Measurements from ENCODE around the gene PRSS22.
A peak's percentile ranks its signal among the peaks of the same experiment; 100 is the strongest.

The PRSS22 gene

GRCh38 chr16:2840914-2841313, 17.1 kb downstream of the PRSS22 start:
- Histone ChIP-seq H2AK5ac (ENCODE audit: low read depth, low read length) (peak overlapping the region; percentile 75), H3K27ac (replicated peaks; ENCODE audit: low read length) (no peak overlapping the region), H2BK15ac (ENCODE audit: low read length) (peak overlapping the region; percentile 26), H4K8ac (ENCODE audit: low read depth, low read length) (no peak overlapping the region), H3K79me1 (ENCODE audit: low read depth, low read length) (no peaks in the 10 kb centered on the region), H3K4me1 (ENCODE audit: control insufficient read depth in 2 of 2, insufficient read depth in 1 of 2, low read depth in 1 of 2, low read length in 2 of 2) (peaks cover 2 to 5% of the 10 kb centered on the region in 2 donors), H3K27me3 (ENCODE audit: control insufficient read depth in 3 of 3, insufficient read depth in 3 of 3, low read depth in 1 of 3, low read length in 3 of 3) (peaks cover 0 to 10% (median 8%) of the 10 kb centered on the region in 3 experiments), H3K14ac (ENCODE audit: low read length) (no peak overlapping the region), H3K18ac (ENCODE audit: low read length) (peak overlapping the region; percentile 27), H2BK5ac (ENCODE audit: low read length) (no peak overlapping the region), H2BK12ac (ENCODE audit: low read length) (no peak overlapping the region), H3K4me2 (ENCODE audit: insufficient read depth, low read length, poor library complexity, severe bottlenecking) (no peak overlapping the region), H2BK120ac (ENCODE audit: low read depth, low read length) (no peak overlapping the region), H4K91ac (ENCODE audit: low read depth, low read length, poor library complexity) (no peak overlapping the region), H3K23ac (ENCODE audit: low read depth, low read length, poor library complexity) (peak overlapping the region; percentile 55), H3K36me3 (replicated peaks in 1 of 2; ENCODE audit: control insufficient read depth in 2 of 2, insufficient read depth in 2 of 2, low read length in 2 of 2) (no peaks in the 10 kb centered on the region), H3K4ac (ENCODE audit: low read length) (no peak overlapping the region), H3K9me3 (replicated peaks in 1 of 2; ENCODE audit: control insufficient read depth in 2 of 2, insufficient read depth in 1 of 2, low read depth in 1 of 2, low read length in 2 of 2) (peaks cover 0 to 4% of the 10 kb centered on the region in 2 donors), H2AFZ (ENCODE audit: low read length) (no peak overlapping the region), H3K4me3 (ENCODE audit: low read length in 2 of 2) (no peak overlapping the region), H3K9ac (ENCODE audit: low read depth, low read length, poor library complexity) (no peak overlapping the region)
- WGBS, 2 donors (ENCODE audit: extremely low coverage in 2 of 2, insufficient read length in 2 of 2, insufficient replicate concordance in 1 of 2) = no CpG with 5 or more reads among the region's 12 CpGs
- no peak for DNase-seq (ENCODE audit: low spot score)

GRCh38 chr16:2839650-2840450, 18.1 kb downstream of the PRSS22 start:
- H2AK5ac ChIP-seq (ENCODE audit: low read depth, low read length) = peak overlapping the region; percentile 88
- no peak overlapping the region for H3K18ac ChIP-seq (ENCODE audit: low read length)
- WGBS, 2 donors (ENCODE audit: extremely low coverage in 2 of 2, insufficient read length in 2 of 2, insufficient replicate concordance in 1 of 2) = no CpG with 5 or more reads among the region's 15 CpGs
- H3K9ac ChIP-seq (ENCODE audit: low read depth, low read length, poor library complexity) = peak overlapping the region; percentile 9
- no peaks in the 10 kb centered on the region for H3K36me3 ChIP-seq (replicated peaks in 1 of 2; ENCODE audit: control insufficient read depth in 2 of 2, insufficient read depth in 2 of 2, low read length in 2 of 2)
- peaks cover 4 to 7% of the 10 kb centered on the region in 2 donors for H3K4me1 ChIP-seq (ENCODE audit: control insufficient read depth in 2 of 2, insufficient read depth in 1 of 2, low read depth in 1 of 2, low read length in 2 of 2)
- DNase-seq (ENCODE audit: low spot score) = no peak
- no peak overlapping the region for H3K4me2 ChIP-seq (ENCODE audit: insufficient read depth, low read length, poor library complexity, severe bottlenecking)
- H4K91ac ChIP-seq (ENCODE audit: low read depth, low read length, poor library complexity) = peak overlapping the region; percentile 53
- no peaks in the 10 kb centered on the region for H3K79me1 ChIP-seq (ENCODE audit: low read depth, low read length)
- peaks cover 0 to 10% (median 9%) of the 10 kb centered on the region in 3 experiments for H3K27me3 ChIP-seq (ENCODE audit: control insufficient read depth in 3 of 3, insufficient read depth in 3 of 3, low read depth in 1 of 3, low read length in 3 of 3)
- H3K23ac ChIP-seq (ENCODE audit: low read depth, low read length, poor library complexity) = peak overlapping the region; percentile 43
- H2AFZ ChIP-seq (ENCODE audit: low read length) = peak overlapping the region; percentile 24
- peaks cover 0 to 4% of the 10 kb centered on the region in 2 donors for H3K9me3 ChIP-seq (replicated peaks in 1 of 2; ENCODE audit: control insufficient read depth in 2 of 2, insufficient read depth in 1 of 2, low read depth in 1 of 2, low read length in 2 of 2)
- no peak overlapping the region for H2BK15ac ChIP-seq (ENCODE audit: low read length)
- no peak overlapping the region for H3K14ac ChIP-seq (ENCODE audit: low read length)
- H3K4me3 ChIP-seq (ENCODE audit: low read length in 2 of 2) = no peak overlapping the region
- no peak overlapping the region for H2BK12ac ChIP-seq (ENCODE audit: low read length)
- H2BK5ac ChIP-seq (ENCODE audit: low read length) = peak overlapping the region; percentile 53
- no peak overlapping the region for H2BK120ac ChIP-seq (ENCODE audit: low read depth, low read length)
- no peak overlapping the region for H3K4ac ChIP-seq (ENCODE audit: low read length)
- no peak overlapping the region for H3K27ac ChIP-seq (replicated peaks; ENCODE audit: low read length)
- peak overlapping the region; percentile 23 for H4K8ac ChIP-seq (ENCODE audit: low read depth, low read length)

DNA sequence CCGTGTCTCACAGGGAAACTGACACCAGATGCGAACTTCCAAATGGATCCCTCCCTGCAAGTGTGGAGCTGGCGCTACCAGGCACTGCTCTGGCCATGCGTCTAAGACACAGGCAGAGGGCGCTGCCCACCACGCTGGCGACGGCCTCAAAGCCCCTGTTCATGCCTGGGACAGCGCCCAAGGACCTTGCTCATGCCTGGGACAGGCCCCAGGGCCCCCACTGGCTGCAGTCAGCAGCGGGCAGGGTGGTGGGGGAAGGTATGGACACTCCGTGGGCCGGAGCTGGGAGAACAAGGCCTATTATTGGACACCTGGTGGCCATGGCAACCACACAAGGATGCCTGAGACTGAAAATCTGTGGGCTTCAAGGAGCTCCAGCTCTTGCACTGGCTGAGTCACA, 19.0 kb downstream of the PRSS22 start:
- H3K9ac ChIP-seq (ENCODE audit: low read depth, low read length, poor library complexity) = no peak overlapping the region
- H2BK5ac ChIP-seq (ENCODE audit: low read length) = no peak overlapping the region
- H4K91ac ChIP-seq (ENCODE audit: low read depth, low read length, poor library complexity) = no peak overlapping the region
- H2BK120ac ChIP-seq (ENCODE audit: low read depth, low read length) = no peak overlapping the region
- peak overlapping the region; percentile 96 for H4K8ac ChIP-seq (ENCODE audit: low read depth, low read length)
- peaks cover 0 to 4% of the 10 kb centered on the region in 2 donors for H3K9me3 ChIP-seq (replicated peaks in 1 of 2; ENCODE audit: control insufficient read depth in 2 of 2, insufficient read depth in 1 of 2, low read depth in 1 of 2, low read length in 2 of 2)
- H3K23ac ChIP-seq (ENCODE audit: low read depth, low read length, poor library complexity) = peak overlapping the region; percentile 55
- H3K14ac ChIP-seq (ENCODE audit: low read length) = no peak overlapping the region
- H2BK12ac ChIP-seq (ENCODE audit: low read length) = peak overlapping the region; percentile 97
- no peak overlapping the region for H3K4me3 ChIP-seq (ENCODE audit: low read length in 2 of 2)
- no peak overlapping the region for H2BK15ac ChIP-seq (ENCODE audit: low read length)
- peaks cover 4 to 7% of the 10 kb centered on the region in 2 donors for H3K4me1 ChIP-seq (ENCODE audit: control insufficient read depth in 2 of 2, insufficient read depth in 1 of 2, low read depth in 1 of 2, low read length in 2 of 2)
- WGBS, 2 donors (ENCODE audit: extremely low coverage in 2 of 2, insufficient read length in 2 of 2, insufficient replicate concordance in 1 of 2) = no CpG with 5 or more reads among the region's 12 CpGs
- peak overlapping the region; percentile 82 for H2AFZ ChIP-seq (ENCODE audit: low read length)
- no peak overlapping the region for H3K27ac ChIP-seq (replicated peaks; ENCODE audit: low read length)
- H3K4me2 ChIP-seq (ENCODE audit: insufficient read depth, low read length, poor library complexity, severe bottlenecking) = no peak overlapping the region
- peak overlapping the region; percentile 84 for H2AK5ac ChIP-seq (ENCODE audit: low read depth, low read length)
- peaks cover 0 to 10% (median 9%) of the 10 kb centered on the region in 3 experiments for H3K27me3 ChIP-seq (ENCODE audit: control insufficient read depth in 3 of 3, insufficient read depth in 3 of 3, low read depth in 1 of 3, low read length in 3 of 3)
- H3K36me3 ChIP-seq (replicated peaks in 1 of 2; ENCODE audit: control insufficient read depth in 2 of 2, insufficient read depth in 2 of 2, low read length in 2 of 2) = no peaks in the 10 kb centered on the region
- peak; percentile 56 for DNase-seq (ENCODE audit: low spot score)
- no peaks in the 10 kb centered on the region for H3K79me1 ChIP-seq (ENCODE audit: low read depth, low read length)
- H3K18ac ChIP-seq (ENCODE audit: low read length) = peak overlapping the region; percentile 3
- peak overlapping the region; percentile 53 for H3K4ac ChIP-seq (ENCODE audit: low read length)
